HEK293T (cell line): ENCODE results near the gene CAT.

Experiments
- CTCF ChIA-PET: fragments of 350-600 bp; formaldehyde crosslinking; extraction: SDS; loops from one replicate; lab custom pipeline; 2021; ENCODE audit warnings: antibody characterized with exemption, inconsistent platforms; lab: Yijun Ruan, JAX
- POLR2A ChIA-PET: fragments of 350-600 bp; formaldehyde crosslinking; extraction: SDS; loops from one replicate; lab custom pipeline; 2020; ENCODE audit warnings: antibody characterized with exemption, inconsistent platforms; lab: Yijun Ruan, JAX
- DNase-seq: peaks from one replicate; pipeline ENCODE4 v3.0.0; 2012; ENCODE audit warnings: mixed read lengths; ENCODE audit errors: extremely low spot score
- ARNT ChIP-seq: fragments of 450-650 bp; IDR thresholded peaks from 2 replicates; pipeline ENCODE4 v1.6.1; 2017; ENCODE audit warnings: mild to moderate bottlenecking
- BHLHE40 ChIP-seq: fragments of 450-650 bp; IDR thresholded peaks from 2 replicates; pipeline ENCODE4 v1.6.1; 2016; ENCODE audit warnings: mild to moderate bottlenecking, moderate library complexity, borderline replicate concordance
- CTBP1 ChIP-seq: fragments of 450-650 bp; IDR thresholded peaks from 2 replicates; pipeline ENCODE4 v1.6.1; 2016; ENCODE audit warnings: borderline replicate concordance
- ELF4 ChIP-seq: fragments of 450-650 bp; IDR thresholded peaks from 2 replicates; pipeline ENCODE4 v1.6.1; 2017; ENCODE audit warnings: antibody characterized with exemption
- FOXA1 ChIP-seq: fragments of 450-650 bp; IDR thresholded peaks from 2 replicates; pipeline ENCODE4 v1.6.1; 2016; ENCODE audit warnings: mild to moderate bottlenecking
- FOXK2 ChIP-seq: fragments of 450-650 bp; IDR thresholded peaks from 2 replicates; pipeline ENCODE4 v1.6.1; 2016; ENCODE audit warnings: mild to moderate bottlenecking
- FOXM1 ChIP-seq: fragments of 450-650 bp; IDR thresholded peaks from 2 replicates; pipeline ENCODE4 v1.6.1; 2017; ENCODE audit warnings: mild to moderate bottlenecking, borderline replicate concordance
- HDGF ChIP-seq: fragments of 450-650 bp; IDR thresholded peaks from 2 replicates; pipeline ENCODE4 v1.6.1; 2017; ENCODE audit warnings: antibody characterized with exemption, borderline replicate concordance
- L3MBTL2 ChIP-seq: fragments of 450-650 bp; conservative IDR thresholded peaks from 2 replicates; pipeline ENCODE4 v1.6.1; 2016; ENCODE audit warnings: mild to moderate bottlenecking
- LEF1 ChIP-seq: fragments of 450-650 bp; IDR thresholded peaks from 2 replicates; pipeline ENCODE4 v1.6.1; 2017; ENCODE audit warnings: mild to moderate bottlenecking, borderline replicate concordance
- NFRKB ChIP-seq: fragments of 450-650 bp; IDR thresholded peaks from 2 replicates; pipeline ENCODE4 v1.6.1; 2016; ENCODE audit warnings: mild to moderate bottlenecking, moderate library complexity
- SP1 ChIP-seq: fragments of 450-650 bp; IDR thresholded peaks from 2 replicates; pipeline ENCODE4 v1.6.1; 2017
- SUZ12 ChIP-seq: fragments of 450-650 bp; IDR thresholded peaks from 2 replicates; pipeline ENCODE4 v1.6.1; 2016; ENCODE audit warnings: mild to moderate bottlenecking
- TARDBP ChIP-seq: fragments of 450-650 bp; IDR thresholded peaks from 2 replicates; pipeline ENCODE4 v1.6.1; 2016
- ZNF384 ChIP-seq: fragments of 450-650 bp; IDR thresholded peaks from 2 replicates; pipeline ENCODE4 v1.6.1; 2016
- TF ChIP-seq, protein P1 (sequence below): fragments of 450-650 bp; IDR thresholded peaks from 2 replicates; pipeline ENCODE4 v1.6.1; 2016

The CAT gene

DNA sequence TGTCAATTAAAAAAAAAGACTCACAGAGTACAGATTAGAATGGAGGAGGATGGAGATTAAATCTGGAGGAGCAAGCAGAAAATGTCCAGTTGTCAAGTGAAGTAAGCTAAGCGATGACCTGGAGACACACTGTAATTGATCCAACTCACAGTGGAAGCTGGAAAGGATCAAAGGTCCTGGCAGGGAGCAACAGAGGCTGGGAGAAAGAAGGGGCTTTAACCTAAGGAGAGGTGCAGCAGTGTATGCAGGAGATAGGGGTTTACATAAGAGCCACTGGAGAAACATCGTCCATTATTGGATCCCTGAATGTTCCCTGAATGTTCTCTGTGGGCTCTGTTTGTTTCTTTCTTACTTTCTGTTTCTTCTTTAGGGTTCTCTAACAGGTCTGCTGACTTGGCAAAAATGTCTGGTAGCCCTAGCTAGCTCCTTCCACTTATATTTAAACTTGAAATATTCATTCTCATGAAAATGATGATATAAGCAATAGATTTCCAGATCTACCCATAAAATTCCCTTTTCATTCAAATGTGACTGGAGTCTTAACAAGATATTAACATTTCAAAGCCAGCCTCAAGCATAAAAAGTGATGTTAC lies 30.1 kb upstream of the CAT start:
- no peak for DNase-seq
- POLR2A ChIA-PET: no interaction called here
- CTCF ChIA-PET: no interaction called here
- TF ChIP-seq LEF1 (no peak), TARDBP (no peak), SUZ12 (no peak), FOXK2 (no peak), BHLHE40 (no peak), CTBP1 (no peak), ELF4 (no peak), HDGF (no peak), FOXM1 (no peak), FOXA1 (no peak)

DNA sequence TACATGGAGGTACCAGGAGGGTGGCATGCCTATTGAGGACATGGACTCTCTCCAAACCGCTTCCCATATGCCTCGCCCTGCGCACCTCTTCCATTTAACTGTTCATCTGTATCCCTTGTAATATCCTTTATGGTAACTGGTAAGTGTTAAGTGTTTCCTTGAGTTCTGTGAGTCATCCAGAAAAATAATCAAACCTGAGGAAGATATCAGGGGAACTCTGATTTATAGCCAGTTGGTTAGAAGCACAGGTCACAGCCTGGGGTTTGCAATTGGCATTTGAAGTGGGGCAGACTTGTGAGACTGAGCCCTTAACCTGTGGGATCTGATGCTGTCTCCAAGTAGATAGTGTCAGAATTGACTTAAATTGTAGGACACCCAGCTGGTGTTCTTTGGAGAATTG lies 27.6 kb upstream of the CAT start:
- TF ChIP-seq HDGF (no peak), BHLHE40 (no peak), SP1 (no peak), LEF1 (no peak), NFRKB (no peak), FOXA1 (no peak), L3MBTL2 (no peak), ELF4 (no peak), FOXK2 (no peak)
- CTCF ChIA-PET: no interaction called here
- no peak for DNase-seq
- POLR2A ChIA-PET: no interaction called here

DNA sequence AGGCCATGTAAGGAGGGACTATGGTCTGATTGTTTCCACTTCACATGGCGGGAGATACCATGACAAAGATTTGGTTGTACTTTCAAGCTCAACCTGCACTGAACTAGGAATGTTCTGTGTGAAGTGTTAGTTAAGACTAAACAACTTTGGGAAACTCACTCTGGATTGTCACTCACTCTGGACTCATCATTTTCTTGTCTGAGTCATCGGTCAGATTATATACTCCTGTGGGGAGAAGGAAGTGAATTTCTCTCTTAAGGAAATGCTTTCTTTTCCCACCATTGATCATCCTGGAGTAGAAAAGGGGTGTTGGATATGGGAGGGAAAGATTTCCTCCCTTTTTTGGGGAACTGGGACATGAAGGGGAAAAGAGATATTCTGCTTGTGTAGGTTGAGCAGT lies 26.9 kb upstream of the CAT start:
- ChIA-PET CTCF (no interaction called here), POLR2A (no interaction called here)
- no peak for TF ChIP-seq CTBP1
- TF ChIP-seq, protein P1, sequence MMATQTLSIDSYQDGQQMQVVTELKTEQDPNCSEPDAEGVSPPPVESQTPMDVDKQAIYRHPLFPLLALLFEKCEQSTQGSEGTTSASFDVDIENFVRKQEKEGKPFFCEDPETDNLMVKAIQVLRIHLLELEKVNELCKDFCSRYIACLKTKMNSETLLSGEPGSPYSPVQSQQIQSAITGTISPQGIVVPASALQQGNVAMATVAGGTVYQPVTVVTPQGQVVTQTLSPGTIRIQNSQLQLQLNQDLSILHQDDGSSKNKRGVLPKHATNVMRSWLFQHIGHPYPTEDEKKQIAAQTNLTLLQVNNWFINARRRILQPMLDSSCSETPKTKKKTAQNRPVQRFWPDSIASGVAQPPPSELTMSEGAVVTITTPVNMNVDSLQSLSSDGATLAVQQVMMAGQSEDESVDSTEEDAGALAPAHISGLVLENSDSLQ: no peak
- no peak for TF ChIP-seq ELF4
- no peak for TF ChIP-seq L3MBTL2
- no peak for TF ChIP-seq SUZ12
- no peak for TF ChIP-seq BHLHE40
- TF ChIP-seq HDGF: no peak
- TF ChIP-seq ZNF384: no peak
- TF ChIP-seq NFRKB: no peak
- no peak for TF ChIP-seq TARDBP
- no peak for TF ChIP-seq ARNT
- TF ChIP-seq LEF1: no peak
- TF ChIP-seq FOXK2: no peak
- TF ChIP-seq FOXA1: no peak
- no peak for TF ChIP-seq FOXM1
- no peak for TF ChIP-seq SP1
- no peak for DNase-seq

- no peak for DNase-seq
- ChIA-PET CTCF (no interaction called here), POLR2A (no interaction called here)
- TF ChIP-seq, protein P1: no peak
- TF ChIP-seq NFRKB: no peak
- no peak for TF ChIP-seq TARDBP
- no peak for TF ChIP-seq ARNT
- no peak for TF ChIP-seq ELF4
- no peak for TF ChIP-seq SUZ12
- no peak for TF ChIP-seq FOXK2
- TF ChIP-seq ZNF384: no peak
- TF ChIP-seq HDGF: no peak
- TF ChIP-seq BHLHE40: no peak
- TF ChIP-seq FOXA1: no peak
- TF ChIP-seq SP1: no peak
- no peak for TF ChIP-seq FOXM1
- TF ChIP-seq L3MBTL2: no peak
- no peak for TF ChIP-seq CTBP1
- TF ChIP-seq LEF1: no peak
These were observed 25.5 kb upstream of the CAT start for GRCh38 chr11:34413263-34413662.

DNA sequence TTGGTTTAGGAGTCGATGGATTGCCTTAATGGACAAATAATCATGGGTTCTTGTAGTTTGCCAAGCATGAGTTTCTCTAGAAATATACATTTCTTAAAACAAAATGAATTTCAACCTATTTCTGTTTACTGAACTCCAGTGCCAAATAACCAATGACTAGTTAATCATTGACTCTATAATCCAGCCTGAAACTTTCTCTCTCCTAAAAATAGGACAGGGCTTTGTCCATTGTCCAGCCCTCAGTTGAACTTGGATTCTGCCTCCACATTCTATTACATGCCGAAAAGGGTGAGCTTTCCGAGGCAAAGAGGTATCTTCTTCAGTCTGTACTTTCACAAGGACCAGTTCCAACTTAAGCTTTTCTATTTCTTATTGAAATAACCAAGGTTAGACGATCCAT lies 23.2 kb upstream of the CAT start:
- DNase-seq: no peak
- TF ChIP-seq L3MBTL2: no peak
- TF ChIP-seq ELF4: no peak
- no peak for TF ChIP-seq NFRKB
- TF ChIP-seq ARNT: no peak
- TF ChIP-seq ZNF384: no peak
- TF ChIP-seq SP1: no peak
- TF ChIP-seq, protein P1: no peak
- TF ChIP-seq TARDBP: no peak
- TF ChIP-seq FOXA1: no peak
- TF ChIP-seq SUZ12: no peak
- CTCF ChIA-PET: interaction anchor here (0.9 kb wide), 1 partner anchor 50 kb away, joined by 3 read pairs; no protein-coding TSS in a partner anchor
- POLR2A ChIA-PET: no interaction called here

DNA sequence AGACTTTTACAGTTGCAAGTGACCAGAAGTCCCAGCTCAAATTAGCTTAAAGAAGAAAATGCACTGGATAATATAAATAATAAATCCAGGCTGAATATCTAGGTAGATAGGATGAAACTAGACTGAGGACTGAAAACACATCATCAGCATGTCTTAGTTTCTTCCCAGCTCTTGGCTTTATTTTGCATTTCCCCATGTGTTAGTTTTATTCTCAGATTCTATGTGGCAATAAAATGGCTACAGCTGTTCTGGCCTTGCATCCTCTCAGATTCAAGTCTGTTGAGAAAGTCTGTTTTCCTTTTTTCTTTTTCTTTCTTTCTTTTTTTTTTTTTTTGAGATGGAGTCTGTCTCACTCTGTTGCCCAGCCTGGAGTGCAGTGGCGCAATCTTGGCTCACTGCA lies 22.6 kb upstream of the CAT start:
- no peak for DNase-seq
- CTCF ChIA-PET: interaction anchor here (0.9 kb wide), 1 partner anchor 50 kb away, joined by 3 read pairs; no protein-coding TSS in a partner anchor
- POLR2A ChIA-PET: no interaction called here
- TF ChIP-seq BHLHE40 (no peak), L3MBTL2 (no peak), FOXA1 (no peak), SP1 (no peak), CTBP1 (no peak), HDGF (no peak), FOXM1 (no peak), TARDBP (no peak), SUZ12 (no peak), FOXK2 (no peak), LEF1 (no peak), ARNT (no peak), NFRKB (no peak), ZNF384 (no peak), ELF4 (no peak)
- TF ChIP-seq, protein P1: no peak
